HG03442 (cell line): ENCODE measurements around the gene FAM234B.
"Not testable (repeated sequence)": the region's sequence is repeated elsewhere in the genome, so short reads cannot be mapped to it uniquely, and the experiment has no call there.

Experiments
- ATAC-seq: cut with Tn5 transposase; IDR thresholded peaks from one replicate; pipeline ENCODE4 v1.9.1; 2021; ENCODE audit warnings: mild to moderate bottlenecking, moderate library complexity; ENCODE audit not compliant: unreplicated experiment

Gene FAM234B

DNA sequence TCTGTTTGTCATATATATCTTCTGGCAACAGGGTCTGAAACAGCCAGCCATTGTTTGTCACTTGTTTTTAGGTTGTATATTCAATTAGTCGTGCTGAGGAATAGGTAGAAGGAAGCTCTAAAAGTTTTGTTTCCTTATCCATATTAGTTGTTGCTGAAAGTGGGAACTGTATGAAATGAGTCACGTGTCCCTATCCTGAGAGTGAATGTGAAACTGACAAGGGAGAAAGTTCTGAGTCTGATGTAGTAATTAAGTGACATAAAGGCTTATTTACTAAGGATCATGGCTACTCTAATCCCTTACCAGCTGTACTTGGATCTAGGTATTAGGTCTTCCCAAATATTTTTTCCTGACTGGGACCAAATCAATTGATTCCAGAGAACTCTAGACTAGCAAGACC, 16.4 kb downstream of the FAM234B start:
- ATAC-seq: no peak

GRCh38 chr12:13061377-13061776, 17.2 kb downstream of the FAM234B start:
- no peak for ATAC-seq

DNA sequence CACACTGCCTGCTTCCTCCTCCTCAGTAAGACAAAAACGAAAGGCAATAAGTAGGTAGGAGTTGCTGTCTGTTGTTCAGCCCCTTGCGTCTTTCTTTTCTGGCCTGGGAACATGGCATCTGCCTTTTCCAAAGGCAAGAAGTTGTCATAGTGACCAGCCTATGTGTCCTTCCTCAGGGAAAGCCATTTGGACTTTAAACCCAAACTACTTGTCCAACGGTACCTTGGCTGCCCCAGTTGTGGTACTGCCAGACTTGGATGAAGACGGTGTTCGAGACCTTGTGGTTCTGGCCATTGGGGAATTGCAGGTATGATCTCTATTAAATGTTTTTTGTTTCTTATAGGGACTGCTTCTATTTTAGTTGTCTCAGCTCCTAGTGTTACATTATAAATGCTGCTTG, 18.5 kb downstream of the FAM234B start:
- no peak for ATAC-seq

GRCh38 chr12:13066014-13066413, 21.8 kb downstream of the FAM234B start:
- ATAC-seq: no peak

- ATAC-seq: no peak
Measured at GRCh38 chr12:13066459-13066858, 22.3 kb downstream of the FAM234B start.

DNA sequence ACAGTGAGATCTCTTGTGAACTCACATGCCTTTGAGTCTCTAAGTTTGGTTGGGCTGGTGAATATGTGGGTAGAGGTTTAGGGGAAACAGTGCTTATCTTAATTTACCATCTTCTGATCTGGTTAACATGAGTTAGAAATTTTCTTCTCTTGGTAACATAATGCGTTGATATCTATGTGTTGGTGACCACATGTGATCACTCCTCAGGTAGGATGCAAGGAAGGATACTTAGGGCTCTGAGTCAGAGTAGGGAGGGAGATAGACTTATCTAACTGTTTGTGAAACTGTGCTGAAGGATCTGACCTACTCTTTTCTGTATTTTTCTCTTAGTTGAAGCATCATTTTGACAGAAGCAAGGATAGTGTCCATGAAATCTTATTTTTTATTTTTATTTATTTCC, 23.1 kb downstream of the FAM234B start:
- ATAC-seq: no peak

- ATAC-seq: no peak
Measured at GRCh38 chr12:13069380-13069779, 25.2 kb downstream of the FAM234B start.

- ATAC-seq: no peak
Measured at GRCh38 chr12:13071305-13072280, 27.4 kb downstream of the FAM234B start.

- no peak for ATAC-seq
Measured at GRCh38 chr12:13073173-13073572, 29.0 kb downstream of the FAM234B start.

DNA sequence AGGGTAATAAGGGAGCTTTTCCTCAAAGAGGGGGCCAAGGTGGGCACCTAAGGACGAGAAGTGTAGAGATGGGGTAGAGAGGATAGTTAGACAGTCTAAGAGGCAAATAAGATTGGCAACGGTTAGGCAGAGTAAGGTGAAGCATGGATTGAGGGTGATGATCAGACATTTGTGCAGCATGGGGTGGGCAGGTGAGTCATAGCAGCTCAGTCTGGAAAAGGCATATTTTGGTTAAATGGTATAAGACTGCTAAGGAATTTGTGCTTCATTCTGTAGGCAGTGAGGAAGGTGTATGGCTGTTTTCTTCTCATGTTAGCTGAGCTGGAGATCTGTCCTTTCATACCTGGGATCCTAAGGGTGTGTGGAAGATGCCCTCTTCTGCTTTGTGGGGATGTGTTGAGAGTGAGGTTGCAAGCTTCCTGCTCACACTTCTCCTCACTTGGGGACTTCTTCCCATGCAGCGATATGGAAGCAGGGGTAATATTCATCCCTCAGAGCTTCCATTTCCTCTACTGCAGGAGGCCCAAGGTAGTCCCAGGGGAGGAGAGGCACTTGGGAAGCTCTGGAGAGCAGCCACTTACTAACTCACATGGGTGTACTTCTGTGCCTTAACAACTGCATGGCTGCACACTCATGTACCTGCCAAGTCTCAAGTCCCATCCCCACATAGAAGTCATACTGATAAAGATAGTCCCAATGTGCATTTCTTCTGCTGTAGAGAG, 30.4 kb downstream of the FAM234B start:
- ATAC-seq: no peak

DNA sequence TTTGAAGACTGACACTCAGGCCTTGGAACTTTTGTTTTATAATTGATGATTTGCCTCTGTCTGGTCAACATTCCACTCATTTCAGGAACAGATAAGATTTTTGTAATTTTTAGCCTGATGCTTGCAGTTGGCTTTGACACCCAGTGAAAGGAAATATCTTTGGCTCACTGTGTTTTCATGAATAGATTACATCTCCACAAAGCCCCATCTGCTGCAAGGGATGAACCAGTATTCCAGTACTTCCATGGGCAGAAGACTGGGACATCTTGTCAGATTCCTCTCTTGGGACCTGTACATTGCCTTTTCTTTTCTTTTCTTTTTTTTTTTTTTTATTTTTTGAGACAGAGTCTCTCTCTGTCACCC, 30.9 kb downstream of the FAM234B start:
- ATAC-seq: no peak

- ATAC-seq: no peak
Measured at GRCh38 chr12:13075786-13076570, 31.8 kb downstream of the FAM234B start.

- no peak for ATAC-seq
Measured at GRCh38 chr12:13079440-13079906, 35.3 kb downstream of the FAM234B start.

GRCh38 chr12:13080266-13080665, 36.1 kb downstream of the FAM234B start:
- ATAC-seq: no peak

DNA sequence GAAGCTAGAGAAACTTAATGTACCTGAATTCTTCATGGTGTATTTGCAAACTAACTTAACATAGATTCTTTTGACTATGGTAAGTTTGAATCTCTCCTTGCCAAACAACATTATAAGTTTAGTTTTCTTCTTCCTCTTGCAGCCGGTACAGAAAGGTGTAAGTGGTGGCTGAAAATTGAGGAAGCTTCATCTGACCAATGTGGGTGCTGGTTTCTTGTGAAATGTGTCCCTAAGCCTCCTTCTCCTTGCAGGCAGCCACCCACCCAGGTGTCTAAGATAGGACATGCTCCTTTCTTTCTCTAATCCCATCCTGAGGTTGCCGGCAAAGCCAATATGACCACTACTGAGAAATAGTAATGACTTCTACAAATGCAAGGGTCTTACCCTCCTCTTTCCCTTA, 38.7 kb downstream of the FAM234B start:
- no peak for ATAC-seq

DNA sequence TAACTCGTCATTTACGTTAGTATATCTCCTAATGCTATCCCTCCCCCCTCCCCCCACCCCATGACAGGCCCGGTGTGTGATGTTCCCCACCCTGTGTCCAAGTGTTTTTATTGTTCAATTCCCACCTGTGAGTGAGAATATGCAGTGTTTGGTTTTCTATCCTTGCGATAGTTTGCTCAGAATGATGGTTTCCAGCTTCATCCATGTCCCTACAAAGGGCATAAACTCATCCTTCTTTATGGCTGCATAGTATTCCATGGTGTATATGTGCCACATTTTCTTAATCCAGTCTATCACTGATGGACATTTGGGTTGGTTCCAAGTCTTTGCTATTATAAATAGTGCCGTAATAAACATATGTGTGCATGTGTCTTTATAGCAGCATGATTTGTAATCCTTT, 39.5 kb downstream of the FAM234B start:
- ATAC-seq: not testable (repeated sequence)

DNA sequence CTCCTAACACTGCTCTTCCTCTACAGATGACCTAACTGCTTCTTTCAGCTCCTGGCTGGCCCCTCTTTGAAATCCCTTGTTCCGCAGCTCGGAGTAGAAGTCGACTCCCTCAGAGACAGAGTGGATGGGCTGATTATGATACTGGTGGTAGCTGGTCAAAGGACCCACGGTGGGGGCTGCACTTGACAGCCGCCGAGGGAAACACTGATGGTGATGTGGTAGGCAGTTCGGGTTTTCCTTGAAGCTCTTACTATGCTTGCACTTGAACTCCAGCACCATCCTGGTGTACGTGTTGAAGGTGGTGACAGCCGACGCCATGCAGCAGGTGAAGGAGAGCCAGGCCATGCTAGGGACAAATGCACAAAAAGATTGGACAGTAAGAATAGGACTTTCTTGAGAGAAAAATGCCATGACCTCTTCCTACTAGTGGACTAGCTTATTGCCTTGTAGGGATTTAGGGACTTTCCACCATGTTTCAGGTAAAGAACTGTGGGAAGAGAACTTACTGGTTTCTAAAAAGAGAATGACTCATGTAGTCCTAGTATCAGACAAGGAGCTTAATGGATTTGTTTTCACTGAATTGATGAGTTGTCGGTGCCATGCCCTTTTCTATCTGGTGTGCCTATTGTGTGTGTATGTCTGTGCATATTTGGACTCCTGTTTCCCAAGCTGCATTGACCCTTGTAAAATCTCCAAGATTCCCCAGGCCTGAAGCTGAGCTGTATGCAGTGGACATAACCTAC, 40.9 kb downstream of the FAM234B start:
- ATAC-seq: no peak

DNA sequence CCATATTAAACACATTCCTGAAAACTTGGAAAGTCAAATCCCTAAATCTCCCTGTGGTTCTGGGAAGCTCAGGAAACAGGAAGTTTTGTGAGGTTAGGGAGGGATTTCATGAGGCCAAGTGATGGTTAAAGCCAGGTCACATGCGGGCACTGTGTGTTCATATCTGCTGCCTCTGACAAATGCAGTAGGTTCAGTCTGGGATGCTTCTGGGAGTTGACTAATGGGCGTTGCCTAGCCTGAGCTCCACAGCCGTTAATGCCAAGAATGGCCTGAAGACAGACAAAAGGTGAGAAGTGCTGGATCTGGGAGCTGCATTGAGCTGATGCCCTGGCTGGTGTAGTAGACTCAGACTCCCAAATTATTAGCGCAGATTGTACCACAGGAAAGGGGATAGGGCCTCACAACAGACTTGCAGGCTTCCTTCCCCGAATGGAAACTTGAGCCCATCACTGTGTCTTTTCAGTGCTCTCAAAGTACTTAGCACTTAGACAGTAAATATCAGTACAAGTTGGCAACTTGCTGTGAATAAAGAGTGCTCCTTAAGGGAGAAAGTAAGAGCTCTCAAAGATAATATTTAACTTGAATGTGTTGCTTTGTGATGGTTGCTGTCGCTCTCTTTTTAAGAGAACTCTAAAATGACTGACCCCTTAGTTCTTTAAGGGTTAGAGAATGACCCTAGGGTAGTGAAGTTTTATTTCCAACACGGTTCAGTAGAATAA, 41.9 kb downstream of the FAM234B start:
- ATAC-seq: no peak

GRCh38 chr12:13087766-13088165, 43.6 kb downstream of the FAM234B start:
- no peak for ATAC-seq

GRCh38 chr12:13088496-13088895, 44.3 kb downstream of the FAM234B start:
- no peak for ATAC-seq
